NB4 (cell line): ENCODE results near the gene TPSB2.

Experiments
- MYC ChIP-seq: IDR thresholded peaks from 2 replicates; pipeline ENCODE4 v1.6.1; 2011; ENCODE audit warnings: low read depth, low read length
- POLR2A ChIP-seq: IDR thresholded peaks from 2 replicates; pipeline ENCODE4 v1.6.1; 2011; ENCODE audit warnings: mild to moderate bottlenecking; ENCODE audit not compliant: insufficient read length; ENCODE audit errors: extremely low read depth

- TF ChIP-seq POLR2A (no peak), MYC (no peak)
Observed at GRCh38 chr16:1257561-1258224, 27.7 kb upstream of the TPSB2 start.
